Neural cell (in vitro differentiated cells): ENCODE measurements around the gene PLCL2. TPM values are rescaled to one million over a fixed set of nuclear protein-coding genes. Genes with fewer than 3 reads are reported as not detected.

ENCODE experiments used
- H2AFZ ChIP-seq: fragments of 200-600, 300-800 bp; sonication (generic), shearing (Covaris generic); 2 replicates; pipeline ENCODE4 v1.6.0; 2014; ENCODE audit warnings: low read depth, mild to moderate bottlenecking, antibody characterized with exemption, low read length, moderate library complexity
- H3F3A ChIP-seq: fragments of 200-600 bp; shearing (Covaris generic); 2 replicates; pipeline ENCODE4 v1.6.1; 2016; ENCODE audit warnings: mild to moderate bottlenecking, moderate library complexity, mixed read lengths, antibody characterized with exemption, low read length; ENCODE audit not compliant: insufficient read depth, poor library complexity, severe bottlenecking
- H3K27ac ChIP-seq: fragments of 200-600, 300-800 bp; sonication (generic), shearing (Covaris generic); 2 replicates; pipeline ENCODE4 v1.5.1; 2014; ENCODE audit warnings: mild to moderate bottlenecking, low read length, moderate library complexity
- H3K27me3 ChIP-seq: fragments of 300-800, 200-600 bp; sonication (generic), shearing (Covaris generic); 2 replicates; pipeline ENCODE4 v1.6.0; 2014; ENCODE audit warnings: mild to moderate bottlenecking, low read depth, low read length, moderate library complexity; ENCODE audit not compliant: insufficient read depth
- H3K36me3 ChIP-seq: fragments of 300-800, 200-600 bp; sonication (generic), shearing (Covaris generic); 2 replicates; pipeline ENCODE4 v1.5.1; 2014; ENCODE audit warnings: mild to moderate bottlenecking, antibody characterized with exemption, low read length, moderate library complexity; ENCODE audit not compliant: insufficient read depth
- H3K4me2 ChIP-seq: fragments of 300-800, 200-600 bp; sonication (generic), shearing (Covaris generic); 2 replicates; pipeline ENCODE4 v1.6.0; 2014; ENCODE audit warnings: mild to moderate bottlenecking, low read length
- H3K4me3 ChIP-seq: fragments of 300-800, 200-600 bp; sonication (generic), shearing (Covaris generic); 2 replicates; pipeline ENCODE4 v1.5.1; 2014; ENCODE audit warnings: mild to moderate bottlenecking, low read length, moderate library complexity
- H3K79me2 ChIP-seq: fragments of 200-600 bp; shearing (Covaris generic); replicated peaks from 2 replicates; pipeline ENCODE4 v1.6.0; 2014; ENCODE audit warnings: mild to moderate bottlenecking, low read length, moderate library complexity; ENCODE audit not compliant: insufficient read depth
- H3K9ac ChIP-seq: fragments of 300-800, 200-600 bp; sonication (generic), shearing (Covaris generic); 2 replicates; pipeline ENCODE4 v1.6.1; 2016; ENCODE audit warnings: mild to moderate bottlenecking, low read length, mixed read lengths
- H3K9me2 ChIP-seq: fragments of 200-600 bp; shearing (Covaris generic); 2 replicates; pipeline ENCODE4 v1.6.1; 2016; ENCODE audit warnings: mild to moderate bottlenecking, low read length, mixed read lengths; ENCODE audit not compliant: insufficient read depth
- H3K9me3 ChIP-seq: fragments of 200-600, 300-800 bp; sonication (generic), shearing (Covaris generic); 2 replicates; pipeline ENCODE4 v1.6.1; 2016; ENCODE audit warnings: mild to moderate bottlenecking, mixed run types, low read length, moderate library complexity, mixed read lengths
- H4K20me1 ChIP-seq: fragments of 200-600 bp; shearing (Covaris generic); 2 replicates; pipeline ENCODE4 v1.6.1; 2016; ENCODE audit warnings: mild to moderate bottlenecking, mixed run types; ENCODE audit not compliant: insufficient read depth
- CTCF ChIP-seq: fragments of 450-650 bp; IDR thresholded peaks from 2 replicates; pipeline ENCODE4 v1.5.1; 2014; ENCODE audit warnings: antibody characterized with exemption, mild to moderate bottlenecking, moderate library complexity; ENCODE audit not compliant: poor library complexity, severe bottlenecking
- EP300 ChIP-seq: fragments of 450-650 bp; conservative IDR thresholded peaks from 2 replicates; pipeline ENCODE4 v1.6.1; 2014; ENCODE audit warnings: antibody characterized with exemption, mild to moderate bottlenecking, moderate library complexity; ENCODE audit not compliant: poor library complexity, severe bottlenecking
- EZH2 ChIP-seq: fragments of 200-600, 300-800 bp; shearing (Covaris generic), sonication (generic); IDR thresholded peaks from 2 replicates; pipeline ENCODE4 v1.6.1; 2014; ENCODE audit warnings: antibody characterized with exemption, low read length, borderline replicate concordance, mild to moderate bottlenecking; ENCODE audit not compliant: insufficient read depth, poor library complexity, severe bottlenecking
- MXI1 ChIP-seq: fragments of 450-650 bp; conservative IDR thresholded peaks from 2 replicates; pipeline ENCODE4 v1.6.1; 2014; ENCODE audit warnings: antibody characterized with exemption, mild to moderate bottlenecking; ENCODE audit not compliant: poor library complexity, severe bottlenecking
- POLR2AphosphoS5 ChIP-seq: IDR thresholded peaks from 2 replicates; pipeline ENCODE4 v1.6.1; 2012
- RAD21 ChIP-seq: fragments of 450-650 bp; conservative IDR thresholded peaks from 2 replicates; pipeline ENCODE4 v1.6.1; 2014; ENCODE audit warnings: antibody characterized with exemption, mild to moderate bottlenecking, moderate library complexity
- REST ChIP-seq: IDR thresholded peaks from 2 replicates; pipeline ENCODE4 v1.6.1; 2012; ENCODE audit warnings: borderline replicate concordance
- SMC3 ChIP-seq: fragments of 450-650 bp; conservative IDR thresholded peaks from 2 replicates; pipeline ENCODE4 v1.6.1; 2014; ENCODE audit warnings: antibody characterized with exemption, mild to moderate bottlenecking, moderate library complexity; ENCODE audit not compliant: poor library complexity
- TAF1 ChIP-seq: IDR thresholded peaks from 2 replicates; pipeline ENCODE4 v1.6.1; 2012; ENCODE audit warnings: low read depth
- polyA plus RNA-seq: library from polyadenylated mRNA; depleted of rRNA; stranded (reverse); fragments of >200 nt; gene quantifications from 2 replicates; pipeline ENCODE4 v1.2.3, GENCODE V29; 2014

PLCL2 gene
- polyA plus RNA-seq, 1 donor from 2014 or later = 69.8 TPM

- H2AFZ ChIP-seq = no peak overlapping the region
- no peak overlapping the region for H3K27ac ChIP-seq
- H3K9me2 ChIP-seq = no peaks in the 10 kb centered on the region
- H3K27me3 ChIP-seq = no peaks in the 10 kb centered on the region
- H3K79me2 ChIP-seq = no peaks in the 10 kb centered on the region
- TF ChIP-seq EZH2 = no peak
- no peak for TF ChIP-seq REST
- no peak for TF ChIP-seq POLR2AphosphoS5
- TF ChIP-seq MXI1 = no peak
- no peak for TF ChIP-seq EP300
- no peak for TF ChIP-seq RAD21
- no peak for TF ChIP-seq SMC3
- no peak for TF ChIP-seq TAF1
- no peak for TF ChIP-seq CTCF
- no peaks in the 10 kb centered on the region for H4K20me1 ChIP-seq
- no peak overlapping the region for H3K9ac ChIP-seq
- H3K4me2 ChIP-seq = no peak overlapping the region
- H3K9me3 ChIP-seq = no peaks in the 10 kb centered on the region
- no peak overlapping the region for H3K4me3 ChIP-seq
- peaks cover 9% of the 10 kb centered on the region for H3K36me3 ChIP-seq
- H3F3A ChIP-seq = no peaks in the 10 kb centered on the region
Observed at GRCh38 chr3:17076940-17077605, 192.3 kb downstream of the PLCL2 start.

- H4K20me1 ChIP-seq = no peaks in the 10 kb centered on the region
- no peak for TF ChIP-seq MXI1
- TF ChIP-seq EZH2 = no peak
- TF ChIP-seq TAF1 = no peak
- TF ChIP-seq RAD21 = no peak
- no peak for TF ChIP-seq EP300
- TF ChIP-seq CTCF = no peak
- TF ChIP-seq POLR2AphosphoS5 = no peak
- no peak for TF ChIP-seq SMC3
- TF ChIP-seq REST = no peak
- H3K9ac ChIP-seq = no peak overlapping the region
- no peaks in the 10 kb centered on the region for H3K79me2 ChIP-seq
- H3K9me3 ChIP-seq = no peaks in the 10 kb centered on the region
- no peaks in the 10 kb centered on the region for H3K27me3 ChIP-seq
- no peak overlapping the region for H3K27ac ChIP-seq
- no peaks in the 10 kb centered on the region for H3F3A ChIP-seq
- H3K4me2 ChIP-seq = no peak overlapping the region
- H2AFZ ChIP-seq = no peak overlapping the region
- no peaks in the 10 kb centered on the region for H3K9me2 ChIP-seq
- peaks cover 9% of the 10 kb centered on the region for H3K36me3 ChIP-seq
- H3K4me3 ChIP-seq = no peak overlapping the region
Observed at GRCh38 chr3:17077606-17078005, 192.9 kb downstream of the PLCL2 start.
